ENCODE results near the gene L1CAM.

Gene L1CAM

DNA sequence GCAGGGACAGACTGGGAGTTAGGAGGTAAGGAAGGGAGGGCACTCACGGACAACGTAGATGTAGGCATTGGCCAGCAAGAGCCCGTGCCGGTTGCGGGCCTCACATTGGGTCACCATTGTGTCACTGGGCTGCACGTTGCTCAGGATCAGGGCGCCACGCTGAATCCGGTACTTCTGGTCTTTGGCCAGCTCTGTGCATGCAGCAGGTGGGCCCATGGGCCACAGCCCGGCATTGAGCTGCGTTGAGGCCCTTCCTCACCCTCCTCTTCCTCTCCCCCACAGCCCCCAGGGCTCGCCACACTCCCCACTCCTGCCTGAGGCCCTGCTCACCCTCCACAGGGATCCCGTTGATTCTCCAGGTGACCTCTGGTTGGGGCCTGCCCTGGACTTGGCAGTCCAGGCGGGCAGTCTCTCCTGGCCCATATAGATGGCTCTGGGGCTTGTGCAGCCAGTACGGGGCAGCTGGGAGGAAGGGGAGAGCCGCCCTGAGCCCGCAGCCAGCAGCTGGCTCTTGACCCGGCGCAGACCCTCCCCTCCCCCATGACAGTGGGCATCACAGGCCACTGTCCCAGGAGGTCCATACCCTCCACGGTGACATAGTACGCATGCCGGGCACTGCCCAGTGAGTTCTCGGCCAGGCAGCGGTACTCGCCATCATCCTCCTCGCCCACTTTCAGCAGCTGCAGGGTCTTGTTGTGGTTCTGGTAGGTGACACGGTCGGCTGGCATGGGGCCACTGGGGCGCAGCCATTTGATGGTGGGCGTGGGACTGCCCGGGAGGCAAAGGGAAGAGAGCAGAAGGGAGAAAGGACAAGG is 16.3 kb downstream of the L1CAM start:
- H3K4me3 ChIP-seq (ENCODE audit: low read depth, low read length): no peak overlapping the region
- in situ Hi-C loops (cut with HindIII; ENCODE audit: low sequenced_read_pairs): no loop called here
- TF ChIP-seq CTCF (IDR thresholded peaks at IDR 0.05; ENCODE audit: low read depth, low read length): no peak
- no peak for DNase-seq (ENCODE audit: low read depth, low spot score)

GRCh38 chrX:153868576-153869472 is 17.1 kb downstream of the L1CAM start:
- no peak for TF ChIP-seq CTCF (IDR thresholded peaks at IDR 0.05; ENCODE audit: low read depth, low read length)
- no peak overlapping the region for H3K4me3 ChIP-seq (ENCODE audit: low read depth, low read length)
- no peak for DNase-seq (ENCODE audit: low read depth, low spot score)
- in situ Hi-C loops (cut with HindIII; ENCODE audit: low sequenced_read_pairs): no loop called here

DNA sequence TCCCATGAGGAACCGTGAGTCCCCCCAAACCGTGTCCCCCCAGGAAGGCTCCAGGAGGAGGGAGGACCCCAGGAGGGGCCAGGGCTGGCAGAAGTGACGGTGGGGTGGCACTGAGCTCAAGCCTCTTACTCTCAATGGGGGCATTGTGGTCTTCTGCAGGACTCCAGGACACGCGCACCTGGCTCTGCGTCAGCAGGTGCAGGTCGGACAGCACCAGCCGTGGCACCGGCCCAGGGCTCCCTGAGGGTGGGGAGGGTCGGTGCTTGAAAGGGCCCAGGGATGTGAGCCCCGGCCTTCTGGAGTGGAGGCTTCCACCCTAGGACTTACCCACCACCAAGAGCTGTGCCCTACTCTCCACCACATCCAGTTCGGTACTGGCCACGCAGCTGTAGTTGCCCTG is 18.3 kb downstream of the L1CAM start:
- no peak for DNase-seq (ENCODE audit: low read depth, low spot score)
- TF ChIP-seq CTCF (IDR thresholded peaks at IDR 0.05; ENCODE audit: low read depth, low read length): no peak
- H3K4me3 ChIP-seq (ENCODE audit: low read depth, low read length): no peak overlapping the region
- in situ Hi-C loops (cut with HindIII; ENCODE audit: low sequenced_read_pairs): no loop called here

DNA sequence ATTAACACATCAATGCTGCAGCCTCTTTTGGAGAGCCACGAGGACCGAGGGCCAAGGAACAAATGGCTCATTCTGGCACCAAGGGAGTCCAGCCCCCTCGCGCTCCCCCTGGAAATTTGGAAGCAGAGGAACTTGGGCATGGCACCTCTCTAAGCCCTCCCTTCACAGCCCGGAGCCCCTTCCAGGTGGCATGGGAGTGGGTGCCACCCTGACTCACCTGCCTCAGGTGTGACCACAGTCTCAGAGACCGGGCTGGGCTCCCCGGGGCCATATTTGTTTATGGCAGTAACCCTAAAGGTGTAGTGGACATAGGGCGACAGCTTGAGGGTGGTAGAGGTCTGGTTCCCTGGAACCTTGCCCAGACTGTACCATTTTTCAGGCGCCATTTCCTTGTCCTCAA is 18.8 kb downstream of the L1CAM start:
- no peak for DNase-seq (ENCODE audit: low read depth, low spot score)
- no peak overlapping the region for H3K4me3 ChIP-seq (ENCODE audit: low read depth, low read length)
- no peak for TF ChIP-seq CTCF (IDR thresholded peaks at IDR 0.05; ENCODE audit: low read depth, low read length)
- in situ Hi-C loops (cut with HindIII; ENCODE audit: low sequenced_read_pairs): no loop called here

DNA sequence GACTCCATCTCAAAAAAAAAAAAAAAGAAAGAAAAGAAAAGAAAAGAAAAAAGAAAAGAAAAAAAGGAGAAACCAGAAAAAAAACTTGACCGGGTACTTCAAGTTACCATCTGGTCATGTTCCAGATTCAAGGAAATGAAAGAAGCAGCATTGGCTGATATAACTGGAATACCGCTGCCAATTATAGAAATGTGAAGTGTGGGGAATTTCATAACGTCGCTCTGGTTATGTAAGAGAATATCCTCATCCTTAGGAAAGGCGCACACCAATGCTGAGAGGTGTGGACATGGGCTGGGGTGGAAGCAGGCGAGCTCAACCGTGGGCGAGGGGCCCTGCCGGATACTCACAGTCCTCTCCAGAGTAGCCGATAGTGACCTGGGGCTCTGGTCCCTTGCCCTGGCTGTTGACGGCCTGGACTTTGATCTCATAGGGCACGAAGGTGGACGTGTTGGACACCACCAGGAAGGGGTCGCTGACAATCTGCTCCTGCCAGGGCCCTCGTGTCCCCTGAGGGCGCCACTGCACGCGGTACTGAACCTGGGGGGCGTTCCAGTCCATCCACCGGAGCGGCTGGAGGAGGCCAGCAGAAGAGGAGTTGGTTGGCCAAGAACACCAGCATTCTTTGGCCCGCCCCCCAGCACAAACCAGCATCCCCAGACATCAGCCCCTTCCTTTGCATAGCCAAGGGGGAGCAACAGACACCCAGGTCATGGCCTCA is 19.5 kb downstream of the L1CAM start:
- no peak overlapping the region for H3K4me3 ChIP-seq (ENCODE audit: low read depth, low read length)
- TF ChIP-seq CTCF (IDR thresholded peaks at IDR 0.05; ENCODE audit: low read depth, low read length): no peak
- no peak for DNase-seq (ENCODE audit: low read depth, low spot score)
- in situ Hi-C loops (cut with HindIII; ENCODE audit: low sequenced_read_pairs): no loop called here

GRCh38 chrX:153865685-153866084 is 20.3 kb downstream of the L1CAM start:
- H3K4me3 ChIP-seq (ENCODE audit: low read depth, low read length): no peak overlapping the region
- no peak for TF ChIP-seq CTCF (IDR thresholded peaks at IDR 0.05; ENCODE audit: low read depth, low read length)
- in situ Hi-C loops (cut with HindIII; ENCODE audit: low sequenced_read_pairs): no loop called here
- DNase-seq (ENCODE audit: low read depth, low spot score): no peak

Measured in astrocyte of the spinal cord (primary cell).